Astrocyte (in vitro differentiated cells and primary cell): ENCODE results near the gene CHD8. TPM values are rescaled to one million over a fixed set of nuclear protein-coding genes. Genes with fewer than 3 reads are reported as not detected.
"Not testable (repeated sequence)": the region's sequence is repeated elsewhere in the genome, so short reads cannot be mapped to it uniquely, and the experiment has no call there.

ENCODE experiments used
- DNase-seq: peaks from one replicate; pipeline ENCODE4 v3.0.0-alpha.2; 2010; ENCODE audit warnings: low read depth
- FAIRE-seq: peaks from 2 replicates; lab custom pipeline; 2011; peaks lifted over from hg19 to GRCh38; lab: Jason Lieb, UNC
- H2AFZ ChIP-seq: 2 replicates; pipeline ENCODE4 v1.6.0; 2012; ENCODE audit warnings: low read depth, low read length, inconsistent platforms
- H3K27ac ChIP-seq: 2 replicates; pipeline ENCODE4 v1.5.1; 2011; ENCODE audit warnings: low read depth, low read length, inconsistent platforms
- H3K27me3 ChIP-seq: 2 replicates; pipeline ENCODE4 v1.6.0; 2011; ENCODE audit warnings: low read length, inconsistent platforms; ENCODE audit not compliant: insufficient read depth
- H3K36me3 ChIP-seq: 2 replicates; pipeline ENCODE4 v1.5.1; 2011; ENCODE audit warnings: low read length, inconsistent platforms; ENCODE audit not compliant: insufficient read depth
- H3K4me1 ChIP-seq: 2 replicates; pipeline ENCODE4 v1.5.1; 2011; ENCODE audit warnings: low read length, inconsistent platforms; ENCODE audit not compliant: insufficient read depth
- H3K4me2 ChIP-seq: 2 replicates; pipeline ENCODE4 v1.6.0; 2012; ENCODE audit warnings: low read length, inconsistent platforms
- H3K4me3 ChIP-seq: 2 replicates; pipeline ENCODE4 v1.5.1; 2011; ENCODE audit warnings: low read depth, mild to moderate bottlenecking, low read length, inconsistent platforms; ENCODE audit not compliant: insufficient read depth
- H3K79me2 ChIP-seq: 2 replicates; pipeline ENCODE4 v1.6.0; 2012; ENCODE audit warnings: mild to moderate bottlenecking, low read length, inconsistent platforms; ENCODE audit not compliant: insufficient read depth
- H3K9ac ChIP-seq: 2 replicates; pipeline ENCODE4 v1.6.0; 2012; ENCODE audit warnings: mild to moderate bottlenecking, low read length, inconsistent platforms
- H3K9me3 ChIP-seq: 2 replicates; pipeline ENCODE4 v1.5.1; 2012; ENCODE audit warnings: low read depth, mild to moderate bottlenecking, low read length, inconsistent platforms; ENCODE audit not compliant: insufficient read depth
- H4K20me1 ChIP-seq: 2 replicates; pipeline ENCODE4 v1.6.0; 2012; ENCODE audit warnings: low read length, inconsistent platforms; ENCODE audit not compliant: insufficient read depth
- H3K27ac Mint-ChIP-seq: one replicate; pipeline ENCODE4 v1.8.0; 2021; ENCODE audit warnings: mild to moderate bottlenecking, mixed read lengths; ENCODE audit not compliant: unreplicated experiment
- H3K27me3 Mint-ChIP-seq: one replicate; pipeline ENCODE4 v1.8.0; 2021; ENCODE audit warnings: low read depth, mixed read lengths; ENCODE audit not compliant: unreplicated experiment
- H3K36me3 Mint-ChIP-seq: one replicate; pipeline ENCODE4 v1.8.0; 2021; ENCODE audit warnings: low read depth, mixed read lengths; ENCODE audit not compliant: unreplicated experiment
- H3K4me1 Mint-ChIP-seq: one replicate; pipeline ENCODE4 v1.8.0; 2021; ENCODE audit warnings: low read depth, mixed read lengths; ENCODE audit not compliant: unreplicated experiment
- H3K4me3 Mint-ChIP-seq: one replicate; pipeline ENCODE4 v1.8.0; 2021; ENCODE audit warnings: mild to moderate bottlenecking, moderate library complexity, mixed read lengths; ENCODE audit not compliant: unreplicated experiment
- H3K9me3 Mint-ChIP-seq: one replicate; pipeline ENCODE4 v1.8.0; 2021; ENCODE audit warnings: mild to moderate bottlenecking, mixed read lengths; ENCODE audit not compliant: unreplicated experiment
- CTCF ChIP-seq: IDR thresholded peaks from 2 replicates; pipeline ENCODE4 v1.5.1; 2011; ENCODE audit warnings: low read depth, mild to moderate bottlenecking, inconsistent platforms, low read length, moderate library complexity; ENCODE audit not compliant: insufficient read depth
- EZH2 ChIP-seq: IDR thresholded peaks from 2 replicates; pipeline ENCODE4 v1.6.1; 2012; ENCODE audit warnings: mild to moderate bottlenecking, low read length, inconsistent platforms; ENCODE audit not compliant: insufficient read depth
- total RNA-seq: library from RNA; stranded (reverse); gene quantifications from 2 replicates; pipeline ENCODE4 v1.2.1, GENCODE V29; 2021

Gene CHD8
- total RNA-seq, 1 donor from 2014 or later = 111 TPM

GRCh38 chr14:21454843-21455544, 929 bp downstream of the CHD8 start:
- FAIRE-seq = no peak

GRCh38 chr14:21449899-21450216, 6.1 kb downstream of the CHD8 start:
- no peak overlapping the region for H3K4me2 ChIP-seq
- Mint-ChIP-seq H3K9me3 (no peaks in the 10 kb centered on the region), H3K4me3 (no peak overlapping the region), H3K4me1 (peaks cover 31% of the 10 kb centered on the region), H3K27ac (peak overlapping the region; percentile 0), H3K36me3 (peaks cover 9% of the 10 kb centered on the region), H3K27me3 (no peaks in the 10 kb centered on the region)
- no peak overlapping the region for H3K4me3 ChIP-seq
- DNase-seq = no peak
- H4K20me1 ChIP-seq = peaks cover 53% of the 10 kb centered on the region
- no peak for TF ChIP-seq EZH2
- no peak for TF ChIP-seq CTCF
- no peaks in the 10 kb centered on the region for H3K27me3 ChIP-seq
- no peak overlapping the region for H2AFZ ChIP-seq
- peaks cover 95% of the 10 kb centered on the region for H3K79me2 ChIP-seq
- H3K36me3 ChIP-seq = peaks cover 2% of the 10 kb centered on the region
- H3K4me1 ChIP-seq = peaks cover 5% of the 10 kb centered on the region
- no peak overlapping the region for H3K27ac ChIP-seq
- no peak for FAIRE-seq
- H3K9me3 ChIP-seq = no peaks in the 10 kb centered on the region
- H3K9ac ChIP-seq = no peak overlapping the region

More at GRCh38 chr14:21454843-21455544, 929 bp downstream of the CHD8 start:
- H3K4me2 ChIP-seq = peak overlapping the region; percentile 95
- peak overlapping the region; percentile 92 for H3K4me3 Mint-ChIP-seq
- peaks cover 11% of the 10 kb centered on the region for H3K4me1 Mint-ChIP-seq
- peak overlapping the region; percentile 80 for H3K27ac ChIP-seq
- H3K9me3 ChIP-seq = no peaks in the 10 kb centered on the region
- H3K27me3 ChIP-seq = no peaks in the 10 kb centered on the region
- H3K36me3 ChIP-seq = peaks cover 7% of the 10 kb centered on the region
- no peaks in the 10 kb centered on the region for H3K27me3 Mint-ChIP-seq
- H3K36me3 Mint-ChIP-seq = peaks cover 8% of the 10 kb centered on the region
- no peaks in the 10 kb centered on the region for H3K9me3 Mint-ChIP-seq
- peaks cover 7% of the 10 kb centered on the region for H3K4me1 ChIP-seq
- peak overlapping the region; percentile 91 for H3K4me3 ChIP-seq
- no peak for DNase-seq
- TF ChIP-seq CTCF (no peak), EZH2 (no peak)
- H2AFZ ChIP-seq = no peak overlapping the region
- H3K27ac Mint-ChIP-seq = peak overlapping the region; percentile 100
- peak overlapping the region; percentile 97 for H3K9ac ChIP-seq
- peaks cover 29% of the 10 kb centered on the region for H4K20me1 ChIP-seq
- peaks cover 57% of the 10 kb centered on the region for H3K79me2 ChIP-seq

- not testable (repeated sequence) for H3K27ac Mint-ChIP-seq, H3K9me3 Mint-ChIP-seq, H3K4me1 ChIP-seq, H3K9ac ChIP-seq, H3K4me3 Mint-ChIP-seq, H3K36me3 Mint-ChIP-seq, H3K36me3 ChIP-seq, H3K27me3 ChIP-seq, H3K27ac ChIP-seq, H3K27me3 Mint-ChIP-seq, H3K4me3 ChIP-seq, DNase-seq, H3K4me2 ChIP-seq, H2AFZ ChIP-seq, FAIRE-seq, H3K9me3 ChIP-seq
- H3K79me2 ChIP-seq = peaks cover 89% of the 10 kb centered on the region
- H4K20me1 ChIP-seq = peaks cover 37% of the 10 kb centered on the region
- peaks cover 10% of the 10 kb centered on the region for H3K4me1 Mint-ChIP-seq
These were observed 13.3 kb downstream of the CHD8 start for GRCh38 chr14:21442657-21443056.
